ENCODE measurements around the gene CFAP20DC.
"Not testable (repeated sequence)": the region's sequence is repeated elsewhere in the genome, so short reads cannot be mapped to it uniquely, and the experiment has no call there.

The CFAP20DC gene

GRCh38 chr3:59017617-59017984 lies 32.2 kb downstream of the CFAP20DC start:
- no peak for FAIRE-seq

DNA sequence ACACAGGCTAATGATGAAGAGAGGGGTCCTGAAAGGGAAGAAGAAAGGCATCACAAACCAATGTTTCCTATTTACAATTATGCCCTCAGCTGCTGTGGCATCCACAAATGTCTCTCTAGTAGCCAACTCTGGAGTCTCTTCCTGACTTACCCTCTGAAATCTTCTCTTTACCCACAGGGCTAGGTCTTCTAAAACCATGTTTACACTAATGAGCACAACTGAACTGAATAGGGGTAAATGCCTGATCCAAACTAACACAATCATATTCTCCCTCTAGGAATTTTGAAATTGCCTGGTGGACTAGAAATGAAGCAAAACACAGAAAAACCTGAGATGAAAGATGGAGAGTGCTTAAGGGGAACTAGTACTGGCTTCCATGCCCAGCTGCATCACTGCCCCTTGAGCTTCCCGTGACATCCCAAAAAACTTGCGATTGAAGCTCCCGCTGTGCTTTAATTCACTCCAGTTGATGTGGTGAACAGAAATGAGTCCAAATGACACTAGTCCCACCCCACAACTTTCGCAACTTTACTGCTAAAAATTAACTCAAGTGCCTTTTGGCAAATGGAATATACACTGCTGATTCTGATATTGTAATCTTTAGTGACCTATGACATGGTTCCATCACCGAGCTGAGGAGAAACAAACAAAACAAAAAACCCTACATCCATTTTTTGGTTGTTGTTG lies 32.8 kb downstream of the CFAP20DC start:
- FAIRE-seq = no peak

DNA sequence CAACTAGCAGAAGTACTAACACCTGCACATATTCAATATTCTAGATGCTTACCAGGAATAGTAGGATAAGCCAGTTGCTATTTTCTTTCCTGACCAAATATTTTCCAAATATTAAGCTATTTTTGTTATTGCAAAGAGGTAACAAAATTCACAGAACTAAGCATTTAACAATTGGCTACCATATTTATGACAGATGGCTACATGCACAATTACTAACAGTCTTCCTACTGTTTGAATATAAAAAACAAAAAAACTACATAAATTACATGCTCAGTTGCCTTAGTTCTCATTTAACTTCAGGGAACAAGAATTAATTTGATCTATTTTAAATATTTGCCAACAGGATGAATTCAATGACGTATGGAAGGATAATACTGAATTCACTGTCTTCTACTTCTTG lies 36.2 kb downstream of the CFAP20DC start:
- no peak for FAIRE-seq

- FAIRE-seq = no peak
These were observed 42.9 kb downstream of the CFAP20DC start for GRCh38 chr3:59006634-59007517.

DNA sequence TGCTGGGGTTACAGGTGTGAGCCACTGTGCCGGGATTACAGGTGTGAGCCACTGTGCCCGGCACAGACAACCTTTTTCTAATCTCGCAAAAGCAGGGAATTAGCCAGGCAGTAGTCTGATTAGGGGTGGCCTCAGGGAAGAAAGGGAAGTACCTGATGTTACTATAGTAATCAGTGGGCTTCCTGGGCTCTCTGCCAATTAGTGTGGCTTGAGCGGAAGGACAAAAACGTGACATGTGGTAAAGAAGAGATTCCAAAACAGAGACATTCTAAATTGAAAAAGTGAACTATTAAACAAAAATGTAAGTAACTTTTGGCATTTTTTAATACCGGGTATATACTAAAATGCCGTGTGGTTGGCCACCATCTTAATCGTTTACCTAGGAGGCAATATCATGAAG lies 48.1 kb downstream of the CFAP20DC start:
- FAIRE-seq = no peak

- no peak for FAIRE-seq
These were observed 50.1 kb downstream of the CFAP20DC start for GRCh38 chr3:58999774-59000160.

DNA sequence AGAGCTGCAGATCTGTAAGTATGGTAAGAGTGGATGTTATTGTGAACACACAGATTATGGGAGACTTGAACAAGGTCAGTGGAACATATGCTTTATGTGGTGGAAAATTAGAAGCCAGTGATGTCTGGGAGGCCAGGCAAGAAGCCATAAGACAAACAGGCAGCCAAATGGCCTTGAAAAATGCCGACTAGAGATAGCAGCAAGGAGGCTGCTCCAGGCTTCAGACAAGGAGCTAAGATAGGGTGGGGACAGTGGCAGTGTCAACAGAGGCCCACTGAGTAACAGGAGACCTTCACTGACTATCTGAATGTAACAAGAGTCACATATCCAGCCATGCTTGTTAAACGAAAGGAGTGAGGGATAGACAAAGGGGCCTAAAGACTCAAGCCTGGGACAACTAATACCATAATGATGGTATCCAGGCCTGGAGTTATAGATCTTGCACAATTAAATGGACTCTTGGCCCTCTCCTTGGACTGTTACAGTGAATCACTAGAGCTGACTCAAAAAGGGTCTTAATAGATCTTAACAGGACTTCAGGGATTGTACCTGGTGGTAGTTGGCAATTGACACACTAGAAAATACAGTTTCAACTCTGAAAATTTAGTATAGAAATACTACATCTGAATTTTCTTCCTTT lies 50.6 kb downstream of the CFAP20DC start:
- FAIRE-seq = no peak

- no peak for FAIRE-seq
These were observed 51.2 kb downstream of the CFAP20DC start for GRCh38 chr3:58998476-58999117.

DNA sequence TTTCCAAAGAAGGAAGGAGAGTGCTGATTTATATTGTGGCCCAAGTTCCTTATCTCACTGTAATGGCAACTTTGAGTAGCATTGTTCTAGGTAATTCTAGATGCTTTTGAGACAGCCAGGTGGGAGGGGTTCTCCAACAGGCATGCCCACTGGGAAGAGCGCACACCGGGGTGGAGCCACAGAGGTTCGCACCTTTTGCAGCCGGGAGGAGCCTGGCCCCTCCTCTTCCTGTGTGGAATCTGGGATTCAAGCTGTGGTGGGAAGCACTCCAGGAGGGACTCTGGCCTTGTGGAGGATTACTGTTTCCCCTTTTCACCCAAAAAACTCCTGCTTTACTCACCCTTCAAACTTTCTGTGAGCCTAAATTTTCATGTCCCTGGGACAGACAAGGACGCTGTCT lies 53.1 kb downstream of the CFAP20DC start:
- no peak for FAIRE-seq

DNA sequence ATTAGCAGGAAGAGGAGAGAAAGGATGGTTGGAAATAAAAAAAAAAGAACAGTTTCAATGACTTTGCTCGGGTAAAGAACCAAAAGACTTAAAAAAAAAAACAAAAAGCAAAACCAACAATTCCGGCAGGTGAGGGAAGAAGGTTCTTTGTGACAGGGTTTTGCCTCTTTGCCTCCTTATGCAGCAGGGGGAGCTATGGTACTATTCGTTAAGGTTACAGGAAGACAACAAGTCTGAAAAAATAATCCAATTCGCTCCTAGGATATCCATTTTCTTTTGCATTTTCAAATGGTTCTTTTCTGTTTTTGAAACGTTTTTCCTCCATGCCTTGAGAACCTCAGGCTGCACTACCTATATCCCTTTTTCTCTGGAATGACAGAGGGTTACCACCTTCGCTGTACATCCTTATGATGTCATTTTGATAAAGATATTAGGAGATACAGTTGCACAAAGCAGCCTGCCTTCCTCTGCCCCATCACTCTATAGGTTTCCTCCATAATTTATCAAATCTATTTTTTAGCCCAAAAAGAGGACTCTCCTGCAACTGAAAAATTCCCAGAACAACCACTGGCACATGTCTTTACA lies 55.0 kb downstream of the CFAP20DC start:
- no peak for FAIRE-seq

DNA sequence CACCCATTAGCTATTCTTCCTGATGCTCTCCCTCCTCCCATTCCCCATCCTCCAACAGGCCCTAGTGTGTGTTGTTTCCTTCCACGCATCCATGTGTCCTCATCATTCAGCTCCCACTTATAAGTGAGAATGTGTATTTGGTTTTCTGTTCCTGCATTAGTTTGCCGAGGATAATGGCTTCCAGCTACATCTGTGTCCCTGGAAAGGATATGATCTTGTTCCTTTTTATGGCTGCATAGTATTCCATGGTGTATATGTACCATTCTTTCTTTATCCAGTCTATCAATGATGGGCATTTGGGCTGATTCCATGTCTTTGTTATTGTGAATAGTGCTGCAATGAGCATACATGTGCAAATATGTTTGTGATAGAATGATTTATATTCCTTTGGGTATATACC lies 56.3 kb downstream of the CFAP20DC start:
- FAIRE-seq = no peak

DNA sequence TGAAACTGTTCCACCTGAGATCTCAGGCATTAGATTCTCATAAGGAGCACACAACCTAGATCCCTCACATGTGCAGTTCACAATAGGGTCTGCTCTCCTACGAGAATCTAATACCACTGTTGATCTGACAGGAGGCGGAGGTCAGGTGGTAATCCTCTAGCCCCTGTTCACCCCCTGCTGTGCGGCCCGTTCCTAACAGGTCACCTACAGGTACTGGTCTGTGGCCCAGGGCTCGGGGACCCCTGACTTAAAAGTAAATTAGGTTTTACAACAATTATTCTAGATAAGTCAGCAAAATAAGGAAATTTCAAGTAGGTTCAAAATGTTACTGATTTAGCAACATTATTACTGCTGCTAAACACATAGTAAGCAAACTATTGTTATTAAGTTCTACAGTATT lies 58.2 kb downstream of the CFAP20DC start:
- no peak for FAIRE-seq

DNA sequence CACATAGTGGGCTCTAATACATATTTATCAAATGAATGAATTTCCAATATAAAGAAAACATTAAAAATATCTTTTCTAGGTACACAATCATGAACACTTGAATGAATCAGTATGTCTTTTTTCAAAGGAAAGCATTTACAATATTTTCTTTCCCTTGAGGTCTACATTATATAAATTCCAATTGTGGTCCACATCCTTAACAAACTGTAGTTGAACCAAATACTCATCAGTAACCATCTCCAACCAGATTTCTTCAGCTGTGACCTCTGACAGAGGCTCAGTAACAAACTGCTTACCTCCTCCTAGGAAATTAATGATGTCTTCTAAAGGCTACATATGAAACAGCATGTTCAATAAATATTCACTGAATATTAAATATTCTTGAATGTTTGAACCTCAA lies 58.8 kb downstream of the CFAP20DC start:
- no peak for FAIRE-seq

DNA sequence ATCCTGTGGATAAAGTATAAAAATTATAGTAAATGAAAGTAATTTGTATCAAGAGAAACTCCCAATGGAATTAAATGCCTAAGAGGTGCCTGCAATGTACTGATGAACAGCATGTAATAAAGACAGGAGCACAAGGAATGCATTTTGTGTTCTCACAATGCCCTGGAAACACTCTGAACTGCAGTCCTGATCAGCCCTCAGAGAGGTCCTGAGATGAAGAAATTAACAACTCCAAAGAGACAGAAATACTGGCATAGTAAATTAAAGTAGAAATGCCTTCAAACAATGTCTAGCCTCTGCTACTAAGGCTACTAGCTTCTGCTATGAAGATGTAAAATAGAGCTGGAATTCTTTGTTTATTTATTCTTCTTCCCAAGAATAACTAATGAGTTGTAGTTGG lies 59.9 kb downstream of the CFAP20DC start:
- no peak for FAIRE-seq

GRCh38 chr3:58989163-58989562 lies 60.7 kb downstream of the CFAP20DC start:
- no peak for FAIRE-seq

DNA sequence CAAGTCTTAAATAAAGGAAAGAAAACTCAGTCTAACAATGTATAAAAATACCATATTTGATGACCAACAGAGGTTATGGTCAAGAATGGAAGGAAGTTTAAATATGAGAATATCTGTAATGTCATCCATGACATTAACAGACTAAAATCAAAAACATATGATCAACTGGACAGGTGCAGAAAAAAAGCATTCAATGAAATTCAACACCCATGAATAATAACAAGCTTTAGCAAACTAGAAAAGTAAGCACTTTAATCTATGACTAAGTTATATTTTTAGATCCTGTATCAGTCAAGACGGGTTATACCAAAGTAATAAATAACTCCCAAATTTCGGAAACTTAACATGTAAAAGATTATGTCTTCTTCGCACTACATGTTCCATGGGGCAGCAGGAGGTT lies 61.8 kb downstream of the CFAP20DC start:
- FAIRE-seq = no peak

GRCh38 chr3:58986654-58987053 lies 63.2 kb downstream of the CFAP20DC start:
- FAIRE-seq = no peak

DNA sequence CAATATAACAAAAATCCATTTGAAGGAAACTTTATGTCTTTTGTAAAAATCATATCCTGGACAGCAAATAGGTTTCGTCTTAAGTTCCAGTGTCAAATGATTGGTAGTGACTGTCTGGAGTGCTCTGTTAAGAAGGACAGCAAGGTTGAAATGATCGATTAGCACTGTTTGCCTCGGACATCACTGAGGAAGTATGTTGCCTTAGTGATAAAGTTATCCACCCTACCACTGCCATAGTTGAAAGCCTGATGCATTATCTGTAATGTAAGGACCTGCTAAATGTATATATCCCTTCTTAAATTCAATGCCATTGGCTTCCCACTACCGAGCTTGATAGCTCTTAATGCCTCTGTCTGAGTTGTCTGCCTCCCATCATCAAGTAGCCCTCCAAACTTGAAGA lies 70.0 kb downstream of the CFAP20DC start:
- FAIRE-seq = no peak

- no peak for FAIRE-seq
These were observed 76.0 kb downstream of the CFAP20DC start for GRCh38 chr3:58973796-58974195.

GRCh38 chr3:58967866-58968265 lies 82.0 kb downstream of the CFAP20DC start:
- FAIRE-seq = not testable (repeated sequence)

DNA sequence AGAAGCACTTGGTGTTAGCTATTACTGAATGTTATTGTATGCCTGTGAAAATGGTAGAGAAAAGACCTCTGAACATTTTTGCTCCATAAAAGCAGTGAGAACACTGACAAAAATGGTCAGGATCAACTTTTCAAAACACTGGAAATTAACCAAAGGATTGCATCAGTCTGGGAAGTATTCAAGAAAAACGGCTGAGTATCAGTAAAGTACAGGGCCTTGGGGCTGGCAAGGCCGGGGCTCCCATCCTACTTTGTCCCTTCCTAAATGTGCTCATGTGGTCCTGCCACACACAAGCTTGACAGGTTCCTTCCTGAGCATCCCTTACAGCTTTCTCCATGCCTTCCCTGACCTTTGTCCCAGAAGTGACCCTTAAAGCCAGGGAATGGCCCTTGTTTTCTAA lies 84.0 kb downstream of the CFAP20DC start:
- no peak for FAIRE-seq

GRCh38 chr3:58963928-58964503 lies 85.8 kb downstream of the CFAP20DC start:
- FAIRE-seq = no peak

DNA sequence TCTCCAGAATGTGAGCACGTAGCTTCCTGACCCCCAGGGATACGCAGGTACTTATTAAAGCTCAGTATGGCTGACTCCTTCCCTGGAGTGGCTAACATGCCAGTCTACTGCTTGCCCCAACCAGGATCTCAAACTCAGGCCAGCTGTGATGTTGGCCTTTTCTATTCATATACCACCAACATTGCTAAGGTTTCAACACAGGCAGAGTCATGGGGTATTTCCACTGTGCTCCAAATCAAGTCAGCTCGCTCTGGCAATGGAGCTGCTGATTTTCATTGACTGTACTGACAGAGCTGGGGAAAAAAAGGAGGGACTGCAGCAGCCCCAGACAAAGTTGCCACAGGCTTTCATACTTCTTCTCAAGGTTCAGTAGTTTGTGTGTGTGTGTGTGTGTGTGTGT lies 87.0 kb downstream of the CFAP20DC start:
- FAIRE-seq = no peak
